WI38 (cell line): ENCODE measurements around the gene KIAA1549.

ENCODE experiments used
- H3K4me3 ChIP-seq: 2 replicates; pipeline ENCODE4 v1.5.1; 2011; ENCODE audit warnings: low read depth, mild to moderate bottlenecking, control low read depth, low read length
- CTCF ChIP-seq: IDR thresholded peaks from 2 replicates; pipeline ENCODE4 v1.5.1; 2012; ENCODE audit warnings: low read depth, mild to moderate bottlenecking, control low read depth, low read length

KIAA1549 gene

GRCh38 chr7:138926241-138926612 is 55.0 kb downstream of the KIAA1549 start:
- no peak for TF ChIP-seq CTCF
- H3K4me3 ChIP-seq = no peak overlapping the region

- H3K4me3 ChIP-seq = no peak overlapping the region
- TF ChIP-seq CTCF = no peak
These were observed 56.5 kb downstream of the KIAA1549 start for GRCh38 chr7:138924501-138925225.

GRCh38 chr7:138921277-138921676 is 59.9 kb downstream of the KIAA1549 start:
- TF ChIP-seq CTCF = no peak
- no peak overlapping the region for H3K4me3 ChIP-seq

GRCh38 chr7:138919911-138920310 is 61.3 kb downstream of the KIAA1549 start:
- no peak for TF ChIP-seq CTCF
- no peak overlapping the region for H3K4me3 ChIP-seq

- no peak overlapping the region for H3K4me3 ChIP-seq
- TF ChIP-seq CTCF = no peak
These were observed 62.0 kb downstream of the KIAA1549 start for GRCh38 chr7:138919216-138919615.

- TF ChIP-seq CTCF = no peak
- H3K4me3 ChIP-seq = no peak overlapping the region
These were observed 62.4 kb downstream of the KIAA1549 start for GRCh38 chr7:138918756-138919155.

GRCh38 chr7:138918176-138918575 is 63.0 kb downstream of the KIAA1549 start:
- H3K4me3 ChIP-seq = no peak overlapping the region
- no peak for TF ChIP-seq CTCF
